K562 (cell line): ENCODE results near the gene SLC6A6. TPM values are rescaled to one million over a fixed set of nuclear protein-coding genes. Genes with fewer than 3 reads are reported as not detected.
A peak's percentile ranks its signal among the peaks of the same experiment; 100 is the strongest.

Experiments
- CREB1 ChIP-seq, 2 experiments: sonication (generic) in 1 of 2; formaldehyde crosslinking in 1 of 2; IDR thresholded peaks; 2 replicates each; pipeline versions ENCODE4 v1.6.1 to v1.8.0; 2012 to 2022; ENCODE audit warnings: inconsistent platforms in 1 of 2, mild to moderate bottlenecking in 1 of 2, missing genetic modification reagents in 1 of 2, moderate library complexity in 1 of 2
- CREM ChIP-seq: IDR thresholded peaks from 2 replicates; pipeline ENCODE4 v1.6.1; 2014; ENCODE audit warnings: antibody characterized with exemption, low read depth
- ELF4 ChIP-seq: fragments of 450-650 bp; formaldehyde crosslinking; IDR thresholded peaks from 2 replicates; pipeline ENCODE4 v1.4.0; 2022; ENCODE audit warnings: missing genetic modification characterization
- PCBP2 ChIP-seq: fragments of 200-400 bp; formaldehyde crosslinking; IDR thresholded peaks from 2 replicates; pipeline ENCODE4 v1.6.1; 2018; ENCODE audit warnings: low read length, low read depth, mild to moderate bottlenecking, moderate library complexity; ENCODE audit not compliant: poor library complexity, severe bottlenecking
- RBM39 ChIP-seq: fragments of 200-400 bp; formaldehyde crosslinking; optimal IDR thresholded peaks from 2 replicates; pipeline ENCODE3; 2018; ENCODE audit warnings: low read depth, low read length
- XRCC5 ChIP-seq: fragments of 200-400 bp; formaldehyde crosslinking; IDR thresholded peaks from 2 replicates; pipeline ENCODE4 v1.6.1; 2017; ENCODE audit warnings: low read depth, mild to moderate bottlenecking, low read length
- ZBTB8A ChIP-seq: fragments of 450-650 bp; IDR thresholded peaks from 2 replicates; pipeline ENCODE4 v1.6.1; 2018; ENCODE audit warnings: mild to moderate bottlenecking, moderate library complexity; ENCODE audit not compliant: partially characterized antibody
- ZKSCAN8 ChIP-seq: fragments of 200-800 bp; sonication (Bioruptor generic); IDR thresholded peaks from 2 replicates; pipeline ENCODE4 v1.6.1; 2016; ENCODE audit warnings: missing genetic modification characterization, missing compliant biosample characterization
- polyA plus RNA-seq, 8 experiments: library from polyadenylated mRNA; depleted of rRNA in 4 of 8; stranded (reverse) in 5 of 8; unstranded in 3 of 8; fragments of >200 nt; fragmentation: Nextera tagmentation in 2 of 8; fragmentation: Illumina TruSeq in 1 of 8; extraction: Ambion mirVana in 2 of 8; extraction: Trizol in 1 of 8; gene quantifications; 2 replicates each; pipeline versions ENCODE4 v1.2.1 to v1.2.3, GENCODE V29; 2011 to 2014; ENCODE audit warnings: inconsistent platforms in 1 of 8, missing spikeins in 1 of 8
- total RNA-seq, 7 experiments: library from RNA; depleted of rRNA in 6 of 7; stranded (reverse); fragments of >200 nt in 6 of 7; fragmentation: Illumina TruSeq in 2 of 7; extraction: Trizol in 2 of 7; gene quantifications; 2 replicates each; pipeline versions ENCODE4 v1.2.1 to v1.2.3, GENCODE V29; 2011 to 2021; ENCODE audit warnings: low replicate concordance in 1 of 7
- TF ChIP-seq, protein P1 (sequence below): fragments of 200-600 bp; sonication (generic); IDR thresholded peaks from one replicate; pipeline ENCODE4 v1.6.1; 2012; ENCODE audit warnings: mild to moderate bottlenecking, low read depth, low read length, inconsistent platforms
- TF ChIP-seq, protein P2 (sequence below): sonication (generic); formaldehyde crosslinking; IDR thresholded peaks from 2 replicates; pipeline ENCODE4 v1.8.0; 2022; ENCODE audit warnings: missing genetic modification reagents, mild to moderate bottlenecking, borderline replicate concordance
- TF ChIP-seq, protein P3 (sequence below): fragments of 450-650 bp; IDR thresholded peaks from 2 replicates; pipeline ENCODE4 v1.6.1; 2017; ENCODE audit warnings: mild to moderate bottlenecking, moderate library complexity
- TF ChIP-seq, protein P4 (sequence below): IDR thresholded peaks from 2 replicates; pipeline ENCODE4 v1.6.1; 2011; ENCODE audit not compliant: insufficient read length; ENCODE audit errors: extremely low read depth

Gene SLC6A6
- total and polyA plus RNA-seq, 9 of the 15 experiments (the other 6 are each of a cell fraction or from before 2014, with no cell fraction given), result 12.3 to 203 (median 93.2) TPM

DNA sequence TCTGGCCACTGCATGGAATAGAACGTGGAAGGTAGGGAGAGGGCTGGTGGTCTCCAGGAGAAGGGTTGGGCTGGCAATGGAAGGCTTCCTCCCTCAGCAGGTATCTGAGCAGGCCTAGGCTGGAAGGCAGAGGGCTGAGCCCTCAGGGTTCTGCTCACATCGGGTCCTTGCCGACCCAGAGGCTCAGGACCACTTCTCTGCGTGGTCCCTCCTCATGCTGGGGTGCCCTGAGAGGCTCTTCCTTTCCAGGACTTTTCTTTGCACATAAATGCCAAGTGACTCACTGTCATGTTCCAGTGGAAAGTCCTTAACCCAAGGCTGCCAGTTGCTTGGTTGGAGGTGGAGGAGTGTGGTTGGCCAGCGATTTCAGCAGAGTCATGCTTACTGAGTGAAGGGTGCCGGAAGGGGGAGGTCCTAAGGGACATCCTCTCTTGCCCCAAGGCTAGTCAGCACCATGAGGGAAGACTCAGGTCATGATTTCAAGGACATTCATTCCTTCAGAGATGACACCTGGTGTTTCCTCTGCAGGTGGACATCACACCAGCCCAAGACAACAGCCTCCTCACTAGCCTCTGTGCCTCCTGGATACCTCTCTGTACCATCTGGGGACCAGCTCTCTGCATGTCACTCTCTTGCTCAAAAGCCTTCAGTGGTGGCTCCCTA is 8.2 kb downstream of the SLC6A6 start (continued):
- TF ChIP-seq, protein P1, sequence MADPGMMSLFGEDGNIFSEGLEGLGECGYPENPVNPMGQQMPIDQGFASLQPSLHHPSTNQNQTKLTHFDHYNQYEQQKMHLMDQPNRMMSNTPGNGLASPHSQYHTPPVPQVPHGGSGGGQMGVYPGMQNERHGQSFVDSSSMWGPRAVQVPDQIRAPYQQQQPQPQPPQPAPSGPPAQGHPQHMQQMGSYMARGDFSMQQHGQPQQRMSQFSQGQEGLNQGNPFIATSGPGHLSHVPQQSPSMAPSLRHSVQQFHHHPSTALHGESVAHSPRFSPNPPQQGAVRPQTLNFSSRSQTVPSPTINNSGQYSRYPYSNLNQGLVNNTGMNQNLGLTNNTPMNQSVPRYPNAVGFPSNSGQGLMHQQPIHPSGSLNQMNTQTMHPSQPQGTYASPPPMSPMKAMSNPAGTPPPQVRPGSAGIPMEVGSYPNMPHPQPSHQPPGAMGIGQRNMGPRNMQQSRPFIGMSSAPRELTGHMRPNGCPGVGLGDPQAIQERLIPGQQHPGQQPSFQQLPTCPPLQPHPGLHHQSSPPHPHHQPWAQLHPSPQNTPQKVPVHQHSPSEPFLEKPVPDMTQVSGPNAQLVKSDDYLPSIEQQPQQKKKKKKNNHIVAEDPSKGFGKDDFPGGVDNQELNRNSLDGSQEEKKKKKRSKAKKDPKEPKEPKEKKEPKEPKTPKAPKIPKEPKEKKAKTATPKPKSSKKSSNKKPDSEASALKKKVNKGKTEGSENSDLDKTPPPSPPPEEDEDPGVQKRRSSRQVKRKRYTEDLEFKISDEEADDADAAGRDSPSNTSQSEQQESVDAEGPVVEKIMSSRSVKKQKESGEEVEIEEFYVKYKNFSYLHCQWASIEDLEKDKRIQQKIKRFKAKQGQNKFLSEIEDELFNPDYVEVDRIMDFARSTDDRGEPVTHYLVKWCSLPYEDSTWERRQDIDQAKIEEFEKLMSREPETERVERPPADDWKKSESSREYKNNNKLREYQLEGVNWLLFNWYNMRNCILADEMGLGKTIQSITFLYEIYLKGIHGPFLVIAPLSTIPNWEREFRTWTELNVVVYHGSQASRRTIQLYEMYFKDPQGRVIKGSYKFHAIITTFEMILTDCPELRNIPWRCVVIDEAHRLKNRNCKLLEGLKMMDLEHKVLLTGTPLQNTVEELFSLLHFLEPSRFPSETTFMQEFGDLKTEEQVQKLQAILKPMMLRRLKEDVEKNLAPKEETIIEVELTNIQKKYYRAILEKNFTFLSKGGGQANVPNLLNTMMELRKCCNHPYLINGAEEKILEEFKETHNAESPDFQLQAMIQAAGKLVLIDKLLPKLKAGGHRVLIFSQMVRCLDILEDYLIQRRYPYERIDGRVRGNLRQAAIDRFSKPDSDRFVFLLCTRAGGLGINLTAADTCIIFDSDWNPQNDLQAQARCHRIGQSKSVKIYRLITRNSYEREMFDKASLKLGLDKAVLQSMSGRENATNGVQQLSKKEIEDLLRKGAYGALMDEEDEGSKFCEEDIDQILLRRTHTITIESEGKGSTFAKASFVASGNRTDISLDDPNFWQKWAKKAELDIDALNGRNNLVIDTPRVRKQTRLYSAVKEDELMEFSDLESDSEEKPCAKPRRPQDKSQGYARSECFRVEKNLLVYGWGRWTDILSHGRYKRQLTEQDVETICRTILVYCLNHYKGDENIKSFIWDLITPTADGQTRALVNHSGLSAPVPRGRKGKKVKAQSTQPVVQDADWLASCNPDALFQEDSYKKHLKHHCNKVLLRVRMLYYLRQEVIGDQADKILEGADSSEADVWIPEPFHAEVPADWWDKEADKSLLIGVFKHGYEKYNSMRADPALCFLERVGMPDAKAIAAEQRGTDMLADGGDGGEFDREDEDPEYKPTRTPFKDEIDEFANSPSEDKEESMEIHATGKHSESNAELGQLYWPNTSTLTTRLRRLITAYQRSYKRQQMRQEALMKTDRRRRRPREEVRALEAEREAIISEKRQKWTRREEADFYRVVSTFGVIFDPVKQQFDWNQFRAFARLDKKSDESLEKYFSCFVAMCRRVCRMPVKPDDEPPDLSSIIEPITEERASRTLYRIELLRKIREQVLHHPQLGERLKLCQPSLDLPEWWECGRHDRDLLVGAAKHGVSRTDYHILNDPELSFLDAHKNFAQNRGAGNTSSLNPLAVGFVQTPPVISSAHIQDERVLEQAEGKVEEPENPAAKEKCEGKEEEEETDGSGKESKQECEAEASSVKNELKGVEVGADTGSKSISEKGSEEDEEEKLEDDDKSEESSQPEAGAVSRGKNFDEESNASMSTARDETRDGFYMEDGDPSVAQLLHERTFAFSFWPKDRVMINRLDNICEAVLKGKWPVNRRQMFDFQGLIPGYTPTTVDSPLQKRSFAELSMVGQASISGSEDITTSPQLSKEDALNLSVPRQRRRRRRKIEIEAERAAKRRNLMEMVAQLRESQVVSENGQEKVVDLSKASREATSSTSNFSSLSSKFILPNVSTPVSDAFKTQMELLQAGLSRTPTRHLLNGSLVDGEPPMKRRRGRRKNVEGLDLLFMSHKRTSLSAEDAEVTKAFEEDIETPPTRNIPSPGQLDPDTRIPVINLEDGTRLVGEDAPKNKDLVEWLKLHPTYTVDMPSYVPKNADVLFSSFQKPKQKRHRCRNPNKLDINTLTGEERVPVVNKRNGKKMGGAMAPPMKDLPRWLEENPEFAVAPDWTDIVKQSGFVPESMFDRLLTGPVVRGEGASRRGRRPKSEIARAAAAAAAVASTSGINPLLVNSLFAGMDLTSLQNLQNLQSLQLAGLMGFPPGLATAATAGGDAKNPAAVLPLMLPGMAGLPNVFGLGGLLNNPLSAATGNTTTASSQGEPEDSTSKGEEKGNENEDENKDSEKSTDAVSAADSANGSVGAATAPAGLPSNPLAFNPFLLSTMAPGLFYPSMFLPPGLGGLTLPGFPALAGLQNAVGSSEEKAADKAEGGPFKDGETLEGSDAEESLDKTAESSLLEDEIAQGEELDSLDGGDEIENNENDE, result no peak
- TF ChIP-seq, protein P2, sequence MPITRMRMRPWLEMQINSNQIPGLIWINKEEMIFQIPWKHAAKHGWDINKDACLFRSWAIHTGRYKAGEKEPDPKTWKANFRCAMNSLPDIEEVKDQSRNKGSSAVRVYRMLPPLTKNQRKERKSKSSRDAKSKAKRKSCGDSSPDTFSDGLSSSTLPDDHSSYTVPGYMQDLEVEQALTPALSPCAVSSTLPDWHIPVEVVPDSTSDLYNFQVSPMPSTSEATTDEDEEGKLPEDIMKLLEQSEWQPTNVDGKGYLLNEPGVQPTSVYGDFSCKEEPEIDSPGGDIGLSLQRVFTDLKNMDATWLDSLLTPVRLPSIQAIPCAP, result no peak
- TF ChIP-seq ZKSCAN8, result peak; percentile 75; the same call in 1 of the 2 replicates
- TF ChIP-seq CREM, result peak; percentile 69; the same call in 1 of the 2 replicates
- TF ChIP-seq, protein P3, sequence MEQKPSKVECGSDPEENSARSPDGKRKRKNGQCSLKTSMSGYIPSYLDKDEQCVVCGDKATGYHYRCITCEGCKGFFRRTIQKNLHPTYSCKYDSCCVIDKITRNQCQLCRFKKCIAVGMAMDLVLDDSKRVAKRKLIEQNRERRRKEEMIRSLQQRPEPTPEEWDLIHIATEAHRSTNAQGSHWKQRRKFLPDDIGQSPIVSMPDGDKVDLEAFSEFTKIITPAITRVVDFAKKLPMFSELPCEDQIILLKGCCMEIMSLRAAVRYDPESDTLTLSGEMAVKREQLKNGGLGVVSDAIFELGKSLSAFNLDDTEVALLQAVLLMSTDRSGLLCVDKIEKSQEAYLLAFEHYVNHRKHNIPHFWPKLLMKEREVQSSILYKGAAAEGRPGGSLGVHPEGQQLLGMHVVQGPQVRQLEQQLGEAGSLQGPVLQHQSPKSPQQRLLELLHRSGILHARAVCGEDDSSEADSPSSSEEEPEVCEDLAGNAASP, result no peak
- TF ChIP-seq CREB1 (IDR thresholded peaks at IDR 0.05), result no peak; the same call in 1 of the 2 replicates
- no peak for TF ChIP-seq CREB1 (CRISPR knock-in tag; IDR thresholded peaks at IDR 0.05)
- TF ChIP-seq XRCC5, result no peak
- TF ChIP-seq ZBTB8A, result no peak
- TF ChIP-seq, protein P4, sequence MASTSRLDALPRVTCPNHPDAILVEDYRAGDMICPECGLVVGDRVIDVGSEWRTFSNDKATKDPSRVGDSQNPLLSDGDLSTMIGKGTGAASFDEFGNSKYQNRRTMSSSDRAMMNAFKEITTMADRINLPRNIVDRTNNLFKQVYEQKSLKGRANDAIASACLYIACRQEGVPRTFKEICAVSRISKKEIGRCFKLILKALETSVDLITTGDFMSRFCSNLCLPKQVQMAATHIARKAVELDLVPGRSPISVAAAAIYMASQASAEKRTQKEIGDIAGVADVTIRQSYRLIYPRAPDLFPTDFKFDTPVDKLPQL, result peak; percentile 54
- no peak for TF ChIP-seq RBM39
- no peak for TF ChIP-seq PCBP2
- 0 out of 2 replicates have a peak, but pooled peaks have one; percentile 38 for TF ChIP-seq ELF4 (CRISPR knock-in tag)
